MCF 10A (cell line): ENCODE measurements around the gene SPIRE1. TPM values are rescaled to one million over a fixed set of nuclear protein-coding genes. Genes with fewer than 3 reads are reported as not detected.

Experiments
- BruUV-seq: library from RNA; stranded (reverse); fragments of 400-500 nt; replicated peaks from 2 replicates; lab custom pipeline; 2021; lab: Mats Ljungman, UMichigan
- CTCF ChIA-PET: fragments of 300-600 bp; sonication (Branson Sonifier 250); formaldehyde crosslinking; extraction: SDS; loops from one replicate; lab custom pipeline; 2021; ENCODE audit warnings: antibody characterized with exemption, inconsistent platforms; lab: Yijun Ruan, JAX
- POLR2A ChIA-PET: fragments of 300-600, 350-650 bp; sonication (Branson Sonifier 250); formaldehyde crosslinking; extraction: SDS; loops from one replicate; lab custom pipeline; 2020; ENCODE audit warnings: antibody characterized with exemption, inconsistent platforms; lab: Yijun Ruan, JAX
- DNase-seq: peaks from one replicate; pipeline ENCODE4 v3.0.0-alpha.2; 2018; ENCODE audit not compliant: unreplicated experiment
- H3K27ac Mint-ChIP-seq: one replicate; pipeline ENCODE4 v1.8.0; 2022; ENCODE audit warnings: mild to moderate bottlenecking, low read depth, mixed read lengths; ENCODE audit not compliant: unreplicated experiment
- H3K27me3 Mint-ChIP-seq: one replicate; pipeline ENCODE4 v1.8.0; 2022; ENCODE audit warnings: mixed read lengths; ENCODE audit not compliant: insufficient read depth, unreplicated experiment
- H3K36me3 Mint-ChIP-seq: one replicate; pipeline ENCODE4 v1.8.0; 2022; ENCODE audit warnings: mild to moderate bottlenecking, moderate library complexity, mixed read lengths; ENCODE audit not compliant: insufficient read depth, unreplicated experiment
- H3K4me1 Mint-ChIP-seq: one replicate; pipeline ENCODE4 v1.8.0; 2022; ENCODE audit warnings: mixed read lengths; ENCODE audit not compliant: insufficient read depth, unreplicated experiment
- H3K4me3 Mint-ChIP-seq: one replicate; pipeline ENCODE4 v1.8.0; 2022; ENCODE audit warnings: mild to moderate bottlenecking, moderate library complexity, mixed read lengths; ENCODE audit not compliant: unreplicated experiment
- H3K9me3 Mint-ChIP-seq: one replicate; pipeline ENCODE4 v1.8.0; 2022; ENCODE audit warnings: mixed read lengths; ENCODE audit not compliant: unreplicated experiment
- CTCF ChIP-seq: fragments of 200-600 bp; IDR thresholded peaks from one replicate; pipeline ENCODE4 v1.8.0; 2022; ENCODE audit warnings: antibody characterized with exemption, mild to moderate bottlenecking; ENCODE audit not compliant: unreplicated experiment
- intact Hi-C: fragments of 100-400 bp; cut with micrococcal nuclease; formaldehyde crosslinking; loops from 2 replicates; pipeline ENCODE4 v1.14.1; 2022
- total RNA-seq: library from RNA; stranded (reverse); gene quantifications from 2 replicates; pipeline ENCODE4 v1.2.3, GENCODE V29; 2022

Gene SPIRE1
- total RNA-seq, 1 experiment from 2014 or later: 78.2 TPM

- intact Hi-C loops: loop anchor here (5.0 kb wide), 1 partner anchor 201 kb away; no protein-coding TSS in a partner anchor
- Mint-ChIP-seq H3K27me3 (peaks cover 18% of the 10 kb centered on the region), H3K4me1 (peaks cover 32% of the 10 kb centered on the region), H3K4me3 (peak overlapping the region; percentile 80), H3K27ac (no peak overlapping the region), H3K36me3 (peaks cover 7% of the 10 kb centered on the region), H3K9me3 (no peaks in the 10 kb centered on the region)
- BruUV-seq: no TSS peak
- ChIA-PET POLR2A (interaction anchor here (0.6 to 3.0 kb wide), 3 partner anchors 224 to 336 kb away, joined by 3 to 29 read pairs (median 3); partner anchors contain the start of gene SPIRE1), CTCF (interaction anchor here (0.6 to 1.7 kb wide), 6 partner anchors 15 to 528 kb away, joined by 3 to 7 read pairs (median 4); no protein-coding TSS in a partner anchor)
- no peak for TF ChIP-seq CTCF
- DNase-seq: no peak
Observed at GRCh38 chr18:12406371-12407111, 251.4 kb downstream of the SPIRE1 start.

- ChIA-PET CTCF (interaction anchor here (0.6 to 1.7 kb wide), 3 partner anchors 14 to 322 kb away, joined by 3 to 7 read pairs (median 3); no protein-coding TSS in a partner anchor), POLR2A (interaction anchor here (1.4 kb wide), 1 partner anchor 253 kb away, joined by 3 read pairs; the partner anchor contains the start of gene SPIRE1)
- no peak overlapping the region for H3K4me3 Mint-ChIP-seq
- H3K27me3 Mint-ChIP-seq: peaks cover 18% of the 10 kb centered on the region
- intact Hi-C loops: loop anchor here (5.0 kb wide), 1 partner anchor 202 kb away; no protein-coding TSS in a partner anchor
- H3K9me3 Mint-ChIP-seq: no peaks in the 10 kb centered on the region
- no peak for DNase-seq
- no TSS peak for BruUV-seq
- no peak overlapping the region for H3K27ac Mint-ChIP-seq
- TF ChIP-seq CTCF: no peak
- peaks cover 2% of the 10 kb centered on the region for H3K36me3 Mint-ChIP-seq
- peaks cover 29% of the 10 kb centered on the region for H3K4me1 Mint-ChIP-seq
Observed at GRCh38 chr18:12405066-12405465, 252.8 kb downstream of the SPIRE1 start.

GRCh38 chr18:12403601-12404506, 254.1 kb downstream of the SPIRE1 start:
- BruUV-seq: no TSS peak
- intact Hi-C loops: no loop called here
- ChIA-PET CTCF (interaction anchor here (0.7 to 3.7 kb wide), 4 partner anchors 12 to 294 kb away, joined by 3 to 27 read pairs (median 6); no protein-coding TSS in a partner anchor), POLR2A (interaction anchor here (0.6 to 2.2 kb wide), 6 partner anchors 11 to 1477 kb away, joined by 3 to 10 read pairs (median 3); partner anchors contain the start of gene SPIRE1)
- H3K4me1 Mint-ChIP-seq: peaks cover 26% of the 10 kb centered on the region
- peaks cover 18% of the 10 kb centered on the region for H3K27me3 Mint-ChIP-seq
- DNase-seq: peak; percentile 84
- no peaks in the 10 kb centered on the region for H3K9me3 Mint-ChIP-seq
- H3K27ac Mint-ChIP-seq: peak overlapping the region; percentile 57
- no peaks in the 10 kb centered on the region for H3K36me3 Mint-ChIP-seq
- no peak for TF ChIP-seq CTCF
- no peak overlapping the region for H3K4me3 Mint-ChIP-seq
